GM12878 (cell line): ENCODE data around the gene DACT3. TPM values are rescaled to one million over a fixed set of nuclear protein-coding genes. Genes with fewer than 3 reads are reported as not detected.

Experiments
- ATAC-seq: fragments of 200-7000 bp; cut with Tn5 transposase; 3 replicates; pipeline ENCODE4 v1.9.1; 2020; ENCODE audit warnings: mild to moderate bottlenecking, moderate library complexity
- BruUV-seq: library from RNA; stranded (reverse); fragments of 400-500 nt; replicated peaks from 2 replicates; lab custom pipeline; 2021; lab: Mats Ljungman, UMichigan
- CTCF ChIA-PET: fragments of 300-600 bp; sonication (Branson Sonifier 250); formaldehyde crosslinking; extraction: SDS; loops from one replicate; lab custom pipeline; 2021; ENCODE audit warnings: inconsistent platforms; lab: Yijun Ruan, JAX
- POLR2A ChIA-PET: fragments of 350-600 bp; formaldehyde crosslinking; extraction: SDS; loops from one replicate; lab custom pipeline; 2021; ENCODE audit warnings: inconsistent platforms; lab: Charles Lee
- RAD21 ChIA-PET: fragments of 300-600 bp; sonication (Branson Sonifier 250); formaldehyde crosslinking; loops from one replicate; lab custom pipeline; 2023; ENCODE audit warnings: antibody characterized with exemption; ENCODE audit not compliant: unreplicated experiment; lab: Charles Lee
- SMC1A ChIA-PET: fragments of 300-600 bp; sonication (Branson Sonifier 250); formaldehyde crosslinking; loops from one replicate; lab custom pipeline; 2023; ENCODE audit not compliant: unreplicated experiment, uncharacterized antibody; lab: Charles Lee
- DNase-seq: peaks from one replicate; pipeline ENCODE4 v3.0.0-alpha.2; 2011; ENCODE audit warnings: low read depth, low spot score
- FAIRE-seq: peaks from 3 replicates; lab custom pipeline; 2011; peaks lifted over from hg19 to GRCh38; lab: Jason Lieb, UNC
- H2AFZ ChIP-seq: 2 replicates; pipeline ENCODE4 v1.6.0; 2011; ENCODE audit warnings: low read depth, low read length, control low read depth; ENCODE audit not compliant: control insufficient read depth
- H3K27ac ChIP-seq: 2 replicates; pipeline ENCODE4 v1.5.1; 2011; ENCODE audit warnings: control low read depth; ENCODE audit not compliant: control insufficient read depth, insufficient read depth
- H3K27me3 ChIP-seq, 2 experiments: replicated peaks in 1 of 2; 2 replicates each; pipeline versions ENCODE4 v1.6.0 to v1.6.1; 2011; ENCODE audit warnings: low read length in 1 of 2; ENCODE audit not compliant: control insufficient read depth in 2 of 2, insufficient read depth in 2 of 2
- H3K36me3 ChIP-seq, 2 experiments: 2 replicates each; pipeline ENCODE4 v1.5.1; 2011; ENCODE audit warnings: low read length in 1 of 2; ENCODE audit not compliant: control insufficient read depth in 2 of 2, insufficient read depth in 2 of 2
- H3K4me1 ChIP-seq: 2 replicates; pipeline ENCODE4 v1.6.1; 2011; ENCODE audit warnings: mild to moderate bottlenecking, low read length, moderate library complexity, mixed read lengths; ENCODE audit not compliant: control insufficient read depth, insufficient read depth
- H3K4me2 ChIP-seq: 2 replicates; pipeline ENCODE4 v1.6.0; 2011; ENCODE audit warnings: control low read depth; ENCODE audit not compliant: control insufficient read depth, insufficient read depth
- H3K4me3 ChIP-seq: fragments of 200-600 bp; sonication (generic); 2 replicates; pipeline ENCODE4 v1.5.1; 2016
- H3K79me2 ChIP-seq: 2 replicates; pipeline ENCODE4 v1.6.0; 2011; ENCODE audit warnings: low read length; ENCODE audit not compliant: control insufficient read depth, insufficient read depth
- H3K9ac ChIP-seq: 2 replicates; pipeline ENCODE4 v1.8.0; 2011; ENCODE audit warnings: low read length, control low read depth, mixed read lengths; ENCODE audit not compliant: control insufficient read depth, insufficient read depth
- H3K9me3 ChIP-seq: replicated peaks from 3 replicates; pipeline ENCODE4 v1.5.1; 2011; ENCODE audit warnings: mild to moderate bottlenecking, low read length; ENCODE audit not compliant: control insufficient read depth, insufficient read depth
- H4K20me1 ChIP-seq: 2 replicates; pipeline ENCODE4 v1.6.0; 2011; ENCODE audit not compliant: control insufficient read depth, insufficient read depth
- ASH2L ChIP-seq: fragments of 300-600, 200-600 bp; sonication (generic); IDR thresholded peaks from 2 replicates; pipeline ENCODE4 v1.6.1; 2017; ENCODE audit warnings: low read depth, mild to moderate bottlenecking, borderline replicate concordance
- EGR1 ChIP-seq, 2 experiments: IDR thresholded peaks; 1 replicate in 1 of 2; 2 replicates in 1 of 2; pipeline ENCODE4 v1.6.1; 2011 to 2012; ENCODE audit warnings: low read depth in 2 of 2, low read length in 2 of 2, borderline replicate concordance in 1 of 2, mild to moderate bottlenecking in 1 of 2, moderate library complexity in 1 of 2
- IRF5 ChIP-seq: fragments of 450-650 bp; IDR thresholded peaks from 2 replicates; pipeline ENCODE4 v1.6.1; 2017; ENCODE audit warnings: borderline replicate concordance
- NFIC ChIP-seq: IDR thresholded peaks from 2 replicates; pipeline ENCODE4 v1.6.1; 2012; ENCODE audit warnings: low read depth, mild to moderate bottlenecking, inconsistent platforms, low read length, moderate library complexity
- NFYB ChIP-seq: IDR thresholded peaks from 2 replicates; pipeline ENCODE4 v1.6.1; 2011; ENCODE audit warnings: low read depth, mild to moderate bottlenecking, low read length, improper control_type of control experiment, moderate library complexity; ENCODE audit not compliant: insufficient read depth
- NKRF ChIP-seq: fragments of 450-650 bp; conservative IDR thresholded peaks from 2 replicates; pipeline ENCODE4 v1.6.1; 2017; ENCODE audit warnings: mild to moderate bottlenecking, moderate library complexity
- NR2F1 ChIP-seq: fragments of 450-650 bp; conservative IDR thresholded peaks from 2 replicates; pipeline ENCODE4 v1.6.1; 2017; ENCODE audit warnings: mild to moderate bottlenecking
- POU2F2 ChIP-seq: IDR thresholded peaks from 3 replicates; pipeline ENCODE4 v1.6.1; 2011; ENCODE audit warnings: low read depth, mild to moderate bottlenecking, low read length, borderline replicate concordance
- TBL1XR1 ChIP-seq: IDR thresholded peaks from 2 replicates; pipeline ENCODE4 v1.6.1; 2012; ENCODE audit warnings: low read depth, low read length, improper control_type of control experiment
- USF1 ChIP-seq: IDR thresholded peaks from 2 replicates; pipeline ENCODE4 v1.6.1; 2011; ENCODE audit warnings: borderline replicate concordance, low read depth, mild to moderate bottlenecking, moderate library complexity, mixed read lengths, low read length; ENCODE audit not compliant: insufficient read depth; ENCODE audit errors: extremely low read length
- WGBS: methylation state at CpG from one replicate; pipeline ENCODE4 v1.1.6; 2016; ENCODE audit warnings: low lambda C conversion rate; ENCODE audit not compliant: insufficient replicate concordance, insufficient coverage; ENCODE audit errors: missing lambda C conversion rate; 5-methylcytosine and 5-hydroxymethylcytosine counted together
- in situ Hi-C: fragments of 300-500 bp; cut with MboI; formaldehyde crosslinking; loops from 9 replicates; pipeline ENCODE4 v1.14.3; 2018; ENCODE audit warnings: mixed read lengths
- intact Hi-C: fragments of 100-400 bp; cut with micrococcal nuclease; formaldehyde crosslinking; loops from one replicate; pipeline ENCODE4 v1.14.2; 2022; ENCODE audit not compliant: unreplicated experiment
- polyA plus RNA-seq, 11 experiments: library from polyadenylated mRNA; depleted of rRNA in 4 of 11; unstranded in 6 of 11; stranded (reverse) in 5 of 11; fragments of >200 nt; fragmentation: Nextera tagmentation in 4 of 11; fragmentation: Illumina TruSeq in 1 of 11; extraction: Ambion mirVana in 4 of 11; extraction: Trizol in 1 of 11; gene quantifications; 1 replicate in 1 of 11; 2 replicates in 10 of 11; pipeline versions ENCODE4 v1.2.1 to v1.2.3, GENCODE V29; 2011 to 2016; ENCODE audit warnings: inconsistent platforms in 2 of 11, missing spikeins in 2 of 11, low read depth in 1 of 11
- total RNA-seq, 4 experiments: library from RNA; depleted of rRNA in 3 of 4; stranded (reverse); fragments of >200 nt in 3 of 4; fragmentation: Illumina TruSeq in 1 of 4; extraction: Trizol in 1 of 4; gene quantifications; 2 replicates each; pipeline versions ENCODE4 v1.2.1 to v1.2.3, GENCODE V29; 2013 to 2021
- TF ChIP-seq, protein P1 (sequence below): fragments of 450-650 bp; formaldehyde crosslinking; IDR thresholded peaks from 2 replicates; pipeline ENCODE4 v1.4.0; 2022; ENCODE audit warnings: mild to moderate bottlenecking, moderate library complexity

DACT3 gene
- total and polyA plus RNA-seq, 10 of the 15 experiments (the other 5 are each of a cell fraction or from before 2014, with no cell fraction given): 0.05 to 2.5 (median 0.35) TPM; not detected in 1

DNA sequence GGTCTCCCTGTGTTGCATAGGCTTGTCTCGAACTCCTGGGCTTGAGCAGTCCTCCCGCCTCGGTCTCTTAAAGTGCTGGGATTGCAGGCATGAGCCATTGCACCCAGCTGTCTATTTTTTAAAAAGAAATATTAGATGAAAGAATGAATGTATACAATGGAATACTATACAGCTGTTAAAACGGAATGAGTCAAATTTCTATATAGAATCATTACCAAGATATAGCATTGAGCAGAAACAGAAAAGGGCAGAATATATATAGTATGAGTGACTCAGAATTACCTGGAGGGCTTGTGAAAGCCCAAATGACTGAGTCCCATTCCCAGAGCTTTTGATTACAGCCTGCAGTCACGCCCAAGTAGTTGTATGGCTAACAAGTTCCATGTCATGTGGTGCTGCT, 4.4 kb downstream of the DACT3 start:
- Histone ChIP-seq H3K9ac (no peak overlapping the region), H3K27ac (no peak overlapping the region), H3K4me1 (peaks cover 14% of the 10 kb centered on the region), H3K9me3 (no peaks in the 10 kb centered on the region), H3K79me2 (no peaks in the 10 kb centered on the region), H3K4me3 (no peak overlapping the region), H3K36me3 (no peaks in the 10 kb centered on the region), H2AFZ (no peak overlapping the region), H3K4me2 (no peak overlapping the region), H4K20me1 (no peaks in the 10 kb centered on the region), H3K27me3 (peaks cover 3% of the 10 kb centered on the region in 2 experiments; a peak in 3 of 4 replicates)
- ChIA-PET POLR2A (interaction anchor here (0.5 kb wide), 1 partner anchor 489 kb away, joined by 8 read pairs; no protein-coding TSS in a partner anchor), RAD21 (interaction anchor here (0.6 to 1.0 kb wide), 3 partner anchors 37 to 99 kb away, joined by 3 to 6 read pairs (median 3); partner anchors contain the start of gene CALM3), SMC1A (interaction anchor here (1.1 to 1.5 kb wide), 4 partner anchors 8 to 72 kb away, joined by 3 to 4 read pairs (median 4); no protein-coding TSS in a partner anchor), CTCF (interaction anchor here (1.2 to 11.5 kb wide), 3 partner anchors 12 to 97 kb away, joined by 4 to 434 read pairs (median 6); no protein-coding TSS in a partner anchor)
- no TSS peak for BruUV-seq
- in situ Hi-C loops: no loop called here
- no peak for ATAC-seq
- WGBS: 65% methylated on average over 5 of the region's 5 CpGs
- no peak for DNase-seq
- intact Hi-C loops: no loop called here
- no peak for FAIRE-seq
- no peak for TF ChIP-seq USF1
- no peak for TF ChIP-seq NFIC
- TF ChIP-seq NFYB: no peak
- TF ChIP-seq, protein P1, sequence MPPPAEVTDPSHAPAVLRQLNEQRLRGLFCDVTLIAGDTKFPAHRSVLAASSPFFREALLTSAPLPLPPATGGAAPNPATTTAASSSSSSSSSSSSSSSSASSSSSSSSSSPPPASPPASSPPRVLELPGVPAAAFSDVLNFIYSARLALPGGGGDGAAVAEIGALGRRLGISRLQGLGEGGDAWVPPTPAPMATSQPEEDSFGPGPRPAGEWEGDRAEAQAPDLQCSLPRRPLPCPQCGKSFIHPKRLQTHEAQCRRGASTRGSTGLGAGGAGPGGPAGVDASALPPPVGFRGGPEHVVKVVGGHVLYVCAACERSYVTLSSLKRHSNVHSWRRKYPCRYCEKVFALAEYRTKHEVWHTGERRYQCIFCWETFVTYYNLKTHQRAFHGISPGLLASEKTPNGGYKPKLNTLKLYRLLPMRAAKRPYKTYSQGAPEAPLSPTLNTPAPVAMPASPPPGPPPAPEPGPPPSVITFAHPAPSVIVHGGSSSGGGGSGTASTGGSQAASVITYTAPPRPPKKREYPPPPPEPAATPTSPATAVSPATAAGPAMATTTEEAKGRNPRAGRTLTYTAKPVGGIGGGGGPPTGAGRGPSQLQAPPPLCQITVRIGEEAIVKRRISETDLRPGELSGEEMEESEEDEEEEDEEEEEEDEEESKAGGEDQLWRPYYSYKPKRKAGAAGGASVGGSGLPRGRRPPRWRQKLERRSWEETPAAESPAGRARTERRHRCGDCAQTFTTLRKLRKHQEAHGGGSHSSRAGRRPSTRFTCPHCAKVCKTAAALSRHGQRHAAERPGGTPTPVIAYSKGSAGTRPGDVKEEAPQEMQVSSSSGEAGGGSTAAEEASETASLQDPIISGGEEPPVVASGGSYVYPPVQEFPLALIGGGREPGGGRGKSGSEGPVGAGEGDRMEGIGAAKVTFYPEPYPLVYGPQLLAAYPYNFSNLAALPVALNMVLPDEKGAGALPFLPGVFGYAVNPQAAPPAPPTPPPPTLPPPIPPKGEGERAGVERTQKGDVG (CRISPR knock-in tag): no peak
- no peak for TF ChIP-seq NKRF
- no peak for TF ChIP-seq EGR1 (IDR thresholded peaks at IDR 0.05; ENCODE audit: borderline replicate concordance in 1 of 2, low read depth in 2 of 2, low read length in 2 of 2)
- no peak for TF ChIP-seq TBL1XR1
- TF ChIP-seq POU2F2: no peak
- no peak for TF ChIP-seq ASH2L
- TF ChIP-seq NR2F1: no peak
- TF ChIP-seq IRF5: no peak
